Fibroblast of villous mesenchyme (primary cell): ENCODE results near the gene DDX31. TPM values are rescaled to one million over a fixed set of nuclear protein-coding genes. Genes with fewer than 3 reads are reported as not detected.

ENCODE experiments used
- DNase-seq: peaks from one replicate; pipeline ENCODE4 v3.0.0-alpha.2; 2010; ENCODE audit warnings: low read depth
- H3K4me3 ChIP-seq: 2 replicates; pipeline ENCODE4 v1.5.1; 2011; ENCODE audit warnings: low read depth, mild to moderate bottlenecking, low read length
- total RNA-seq: library from RNA; depleted of rRNA; stranded (reverse); fragments of >200 nt; gene quantifications from 2 replicates; pipeline ENCODE4 v1.2.3, GENCODE V29; 2012
- TF ChIP-seq, protein P1 (sequence below): IDR thresholded peaks from 2 replicates; pipeline ENCODE4 v1.5.1; 2012; ENCODE audit warnings: low read depth, mild to moderate bottlenecking, low read length; ENCODE audit not compliant: insufficient read depth

DDX31 gene
- total RNA-seq, 1 donor: 19.4 TPM

DNA sequence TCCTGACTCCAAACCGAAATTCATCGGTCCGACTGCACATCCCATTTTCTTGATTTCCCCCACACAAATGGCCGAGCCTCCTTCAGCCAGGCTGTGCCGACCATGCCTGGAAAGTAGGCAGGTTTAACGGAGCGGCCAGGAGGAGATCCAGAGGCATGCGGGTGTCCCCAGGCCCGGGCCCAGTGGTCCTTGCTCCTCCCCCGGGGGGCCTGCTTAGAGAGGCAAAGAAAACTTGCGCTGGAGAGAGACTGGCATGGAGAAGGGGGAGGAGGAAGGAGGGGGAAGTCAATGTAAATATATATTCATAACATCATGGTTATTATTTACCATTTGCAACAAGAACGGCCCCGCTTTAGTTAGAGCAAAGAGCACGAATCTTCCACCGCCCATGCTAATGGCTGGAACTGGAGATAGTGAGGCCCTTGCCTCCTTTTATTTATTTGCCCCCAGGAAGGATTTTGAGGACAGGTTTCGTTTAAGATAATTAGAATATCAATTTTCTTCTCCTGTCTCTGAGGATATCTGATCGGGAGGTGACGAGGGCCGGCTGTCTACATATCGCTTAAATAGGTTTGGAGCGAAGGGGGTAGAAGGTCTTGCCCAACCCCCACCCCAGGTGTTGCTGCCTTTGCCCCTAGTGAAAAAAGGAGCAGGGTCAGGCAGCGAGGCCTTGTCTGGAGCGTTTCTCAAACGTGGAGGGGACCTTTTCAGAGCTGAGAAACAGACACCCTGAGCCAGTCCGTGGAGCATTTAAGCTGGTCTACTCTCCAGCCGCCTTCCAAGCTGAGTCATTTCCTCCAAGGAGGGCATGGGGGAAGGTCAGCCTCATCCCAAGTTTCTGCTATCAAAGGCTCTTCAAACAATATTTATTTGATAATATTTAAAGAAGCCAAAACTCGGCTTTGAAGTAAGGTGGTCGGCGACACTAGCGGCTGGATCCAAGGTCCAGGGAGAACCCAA, 84.9 kb downstream of the DDX31 start:
- DNase-seq: peak; percentile 17
- TF ChIP-seq, protein P1, sequence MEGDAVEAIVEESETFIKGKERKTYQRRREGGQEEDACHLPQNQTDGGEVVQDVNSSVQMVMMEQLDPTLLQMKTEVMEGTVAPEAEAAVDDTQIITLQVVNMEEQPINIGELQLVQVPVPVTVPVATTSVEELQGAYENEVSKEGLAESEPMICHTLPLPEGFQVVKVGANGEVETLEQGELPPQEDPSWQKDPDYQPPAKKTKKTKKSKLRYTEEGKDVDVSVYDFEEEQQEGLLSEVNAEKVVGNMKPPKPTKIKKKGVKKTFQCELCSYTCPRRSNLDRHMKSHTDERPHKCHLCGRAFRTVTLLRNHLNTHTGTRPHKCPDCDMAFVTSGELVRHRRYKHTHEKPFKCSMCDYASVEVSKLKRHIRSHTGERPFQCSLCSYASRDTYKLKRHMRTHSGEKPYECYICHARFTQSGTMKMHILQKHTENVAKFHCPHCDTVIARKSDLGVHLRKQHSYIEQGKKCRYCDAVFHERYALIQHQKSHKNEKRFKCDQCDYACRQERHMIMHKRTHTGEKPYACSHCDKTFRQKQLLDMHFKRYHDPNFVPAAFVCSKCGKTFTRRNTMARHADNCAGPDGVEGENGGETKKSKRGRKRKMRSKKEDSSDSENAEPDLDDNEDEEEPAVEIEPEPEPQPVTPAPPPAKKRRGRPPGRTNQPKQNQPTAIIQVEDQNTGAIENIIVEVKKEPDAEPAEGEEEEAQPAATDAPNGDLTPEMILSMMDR: no peak
- H3K4me3 ChIP-seq: no peak overlapping the region

DNA sequence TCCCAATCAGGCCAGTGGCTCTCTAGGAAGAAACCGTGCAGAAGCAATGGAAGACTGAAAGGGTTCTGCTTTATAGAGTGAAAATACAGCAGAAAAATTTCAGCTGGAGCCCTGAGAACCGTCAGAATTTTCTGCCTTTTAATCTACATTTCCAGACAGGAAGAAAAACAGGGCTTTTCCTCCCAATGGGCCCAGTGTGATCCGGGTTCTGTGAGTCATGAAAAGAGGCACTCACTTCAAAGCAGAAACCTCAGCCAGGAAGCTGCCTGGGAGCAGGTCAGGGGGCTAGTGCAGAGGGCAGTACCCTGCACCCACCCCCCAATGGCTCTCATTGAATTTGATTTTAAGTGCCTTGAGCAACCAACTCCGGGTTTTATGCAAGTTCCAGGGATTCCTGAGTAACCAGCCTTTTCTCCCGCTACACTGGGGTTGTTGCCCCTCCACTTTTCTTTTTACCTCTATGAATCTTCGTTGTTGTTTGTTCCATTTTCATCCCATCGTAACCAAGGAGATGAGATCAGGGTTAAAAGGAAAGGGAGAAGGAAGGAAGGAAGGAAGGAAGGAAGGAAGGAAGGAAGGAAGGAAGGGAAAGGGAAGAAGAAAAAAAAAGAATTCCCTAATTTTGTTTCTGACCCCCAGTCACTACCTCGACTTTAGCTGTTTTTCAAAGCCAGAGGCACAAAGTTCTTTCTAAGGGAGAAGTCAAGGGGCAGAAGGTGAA, 86.0 kb downstream of the DDX31 start:
- TF ChIP-seq, protein P1: no peak
- DNase-seq: no peak
- no peak overlapping the region for H3K4me3 ChIP-seq

DNA sequence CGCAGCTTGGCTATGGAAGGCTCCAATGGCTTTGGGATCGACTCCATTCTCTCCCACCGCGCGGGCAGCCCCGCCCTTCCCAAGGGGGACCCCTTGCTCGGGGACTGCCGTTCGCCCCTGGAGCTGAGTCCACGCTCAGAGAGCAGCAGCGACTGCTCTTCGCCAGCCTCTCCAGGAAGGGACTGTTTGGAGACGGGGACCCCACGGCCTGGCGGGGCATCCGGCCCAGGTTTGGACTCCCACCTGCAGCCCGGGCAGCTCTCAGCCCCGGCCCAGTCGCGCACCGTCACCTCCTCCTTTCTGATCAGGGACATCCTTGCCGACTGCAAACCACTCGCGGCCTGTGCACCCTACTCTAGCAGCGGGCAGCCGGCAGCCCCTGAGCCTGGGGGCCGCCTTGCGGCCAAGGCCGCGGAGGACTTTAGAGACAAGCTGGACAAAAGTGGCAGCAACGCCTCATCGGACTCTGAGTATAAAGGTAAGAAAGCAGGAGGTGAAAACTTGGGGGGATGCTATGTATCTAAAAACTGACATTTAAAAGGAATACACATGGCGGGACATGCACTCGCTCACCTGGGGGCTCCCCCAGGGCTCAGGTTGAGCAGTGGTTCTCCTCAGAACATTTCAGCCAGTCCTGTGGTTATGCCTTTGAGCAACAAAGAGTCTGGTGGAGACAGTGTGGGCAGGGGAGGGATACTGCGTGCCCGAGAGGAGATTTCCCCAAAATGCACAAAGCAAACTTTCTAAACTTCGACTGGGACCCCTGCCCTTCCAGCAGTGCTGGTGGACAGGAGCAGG, 86.8 kb downstream of the DDX31 start:
- DNase-seq: no peak
- no peak overlapping the region for H3K4me3 ChIP-seq
- TF ChIP-seq, protein P1: no peak

DNA sequence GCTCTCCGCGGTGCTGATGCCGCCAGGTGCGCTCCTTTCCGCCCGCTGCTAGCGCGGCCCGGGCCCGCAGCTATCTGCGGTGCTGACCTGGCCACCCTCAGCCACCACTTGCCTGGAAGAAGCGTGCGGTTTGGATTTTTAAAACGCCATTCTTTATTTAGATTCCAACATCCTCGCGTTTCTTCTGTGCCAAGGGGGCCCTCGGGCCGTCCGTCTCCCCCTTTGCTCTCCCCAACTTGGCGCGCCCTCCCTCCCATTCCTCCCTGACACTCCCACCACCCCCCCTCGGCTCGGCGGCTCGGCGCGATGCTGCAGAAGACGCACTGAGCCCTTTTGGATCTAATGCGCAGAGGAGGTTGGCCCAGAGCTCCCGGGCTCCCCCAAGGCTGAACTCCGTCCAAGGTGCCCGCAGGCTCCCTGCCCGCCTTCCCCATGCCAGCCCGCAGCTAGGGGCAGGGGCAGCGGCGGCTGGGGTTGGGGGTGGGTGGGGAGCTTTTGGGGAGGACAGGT, 87.5 kb downstream of the DDX31 start, which contains the start of gene BARHL1:
BARHL1 (plus strand) TSS at position 331 of the 510 bp plus-strand sequence. CDS start 192 bp downstream, outside the sequence.
- peak within 1 kb of the TSS; percentile 51 for H3K4me3 ChIP-seq
- DNase-seq: no peak
- TF ChIP-seq, protein P1: no peak

DNA sequence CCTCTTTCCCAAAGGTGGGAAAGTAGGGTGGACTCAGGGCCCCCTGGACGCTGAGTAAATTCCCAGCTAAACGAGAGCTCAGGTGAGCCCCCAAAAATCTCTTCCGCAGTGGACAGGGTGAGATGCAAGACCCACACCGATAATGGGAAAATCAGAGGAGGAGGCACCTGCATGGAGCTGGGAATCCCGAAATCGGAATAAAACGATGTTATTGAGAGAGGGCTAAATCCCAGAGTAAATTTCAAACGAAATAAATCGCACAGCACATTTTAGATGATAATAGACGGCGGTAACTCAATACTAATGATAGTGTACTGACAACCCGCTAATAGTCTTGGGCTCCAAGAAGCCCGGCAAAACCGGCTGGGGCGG, 90.4 kb downstream of the DDX31 start:
- TF ChIP-seq, protein P1: no peak
- no peak overlapping the region for H3K4me3 ChIP-seq
- no peak for DNase-seq

DNA sequence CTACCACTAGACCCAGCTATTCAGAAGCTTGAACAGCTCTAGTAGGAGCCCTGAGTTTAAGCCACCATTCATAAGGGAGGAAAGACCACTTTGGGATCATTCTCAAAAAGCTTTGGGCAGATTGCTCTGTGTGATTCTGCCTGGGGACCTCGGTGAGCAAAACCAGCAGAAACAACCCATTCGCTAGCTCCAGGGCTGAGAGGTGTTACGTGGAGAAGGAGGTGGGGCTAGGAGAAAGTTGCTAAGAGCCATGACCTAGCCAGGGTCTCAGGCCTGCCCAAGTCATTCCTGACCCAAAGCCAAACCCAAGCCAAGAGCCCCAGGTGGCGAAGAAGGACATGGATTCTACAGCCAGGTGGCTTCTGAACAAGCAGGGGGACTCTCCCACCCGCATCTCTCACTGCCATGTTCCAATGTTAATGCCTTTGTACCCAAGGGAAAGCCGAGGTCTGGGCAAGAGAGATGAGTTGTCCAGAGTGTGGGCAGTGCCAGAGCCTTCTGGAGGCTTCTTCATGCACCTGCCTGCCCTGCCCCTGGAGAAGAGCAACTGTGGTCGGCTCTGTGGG, 91.3 kb downstream of the DDX31 start:
- TF ChIP-seq, protein P1: no peak
- no peak overlapping the region for H3K4me3 ChIP-seq
- no peak for DNase-seq
